ENCODE measurements around the gene SLC15A2.

The SLC15A2 gene

GRCh38 chr3:121970047-121970446, 75.8 kb downstream of the SLC15A2 start:
- no peak for FAIRE-seq
- TF ChIP-seq TAF1 (IDR thresholded peaks at IDR 0.05; ENCODE audit: borderline replicate concordance, low read depth, low read length) (no peak), POLR2AphosphoS5 (IDR thresholded peaks at IDR 0.05; ENCODE audit: low read depth, low read length) (no peak), POLR2A (IDR thresholded peaks at IDR 0.05; ENCODE audit: low read depth, low read length) (no peak)

GRCh38 chr3:121974601-121975111, 80.5 kb downstream of the SLC15A2 start:
- no peak for DNase-seq (ENCODE audit: insufficient read length)
- TF ChIP-seq POLR2AphosphoS5 (IDR thresholded peaks at IDR 0.05; ENCODE audit: low read depth, low read length) (no peak), TAF1 (IDR thresholded peaks at IDR 0.05; ENCODE audit: borderline replicate concordance, low read depth, low read length) (no peak), POLR2A (IDR thresholded peaks at IDR 0.05; ENCODE audit: low read depth, low read length) (no peak)
- FAIRE-seq, result no peak

More at GRCh38 chr3:121970047-121970446, 75.8 kb downstream of the SLC15A2 start:
- DNase-seq (ENCODE audit: insufficient read length), result no peak

DNA sequence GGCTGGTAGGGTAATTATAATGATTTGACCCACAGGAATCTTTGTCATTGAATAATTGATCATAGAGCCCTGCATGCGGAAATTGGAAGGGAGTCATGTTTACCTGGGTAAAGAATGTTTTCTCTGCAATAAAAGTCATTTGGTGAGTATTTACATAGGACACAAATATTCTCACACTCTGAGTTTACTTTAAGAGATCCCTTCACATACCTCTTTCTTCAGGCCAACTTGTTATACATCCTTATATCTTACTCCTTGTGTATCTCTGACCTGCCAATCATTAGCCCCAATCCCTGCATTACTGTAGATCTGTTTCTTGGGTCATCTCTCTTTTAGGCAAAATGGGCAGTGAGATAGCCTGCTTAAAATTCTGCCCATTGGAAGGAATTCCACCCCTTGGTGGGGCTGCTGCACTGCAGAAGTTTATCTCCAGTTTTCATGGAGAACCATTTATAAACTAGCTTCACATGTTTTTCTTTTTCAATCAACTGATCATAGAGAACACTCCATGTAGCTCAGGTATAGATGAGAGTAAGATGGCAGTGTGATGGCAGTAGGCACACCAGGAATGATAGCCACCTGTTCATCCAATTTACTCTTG, 81.6 kb downstream of the SLC15A2 start:
- FAIRE-seq (no peak), DNase-seq (ENCODE audit: insufficient read length) (no peak)

GRCh38 chr3:121976727-121977126, 82.5 kb downstream of the SLC15A2 start:
- no peak for FAIRE-seq
- no peak for DNase-seq (ENCODE audit: insufficient read length)
- TF ChIP-seq POLR2A (IDR thresholded peaks at IDR 0.05; ENCODE audit: low read depth, low read length) (no peak), POLR2AphosphoS5 (IDR thresholded peaks at IDR 0.05; ENCODE audit: low read depth, low read length) (no peak), TAF1 (IDR thresholded peaks at IDR 0.05; ENCODE audit: borderline replicate concordance, low read depth, low read length) (no peak)

More for the DNA sequence above, 81.6 kb downstream of the SLC15A2 start:
- no peak for TF ChIP-seq POLR2AphosphoS5 (IDR thresholded peaks at IDR 0.05; ENCODE audit: low read depth, low read length)
- no peak for TF ChIP-seq POLR2A (IDR thresholded peaks at IDR 0.05; ENCODE audit: low read depth, low read length)
- TF ChIP-seq TAF1 (IDR thresholded peaks at IDR 0.05; ENCODE audit: borderline replicate concordance, low read depth, low read length), result no peak

DNA sequence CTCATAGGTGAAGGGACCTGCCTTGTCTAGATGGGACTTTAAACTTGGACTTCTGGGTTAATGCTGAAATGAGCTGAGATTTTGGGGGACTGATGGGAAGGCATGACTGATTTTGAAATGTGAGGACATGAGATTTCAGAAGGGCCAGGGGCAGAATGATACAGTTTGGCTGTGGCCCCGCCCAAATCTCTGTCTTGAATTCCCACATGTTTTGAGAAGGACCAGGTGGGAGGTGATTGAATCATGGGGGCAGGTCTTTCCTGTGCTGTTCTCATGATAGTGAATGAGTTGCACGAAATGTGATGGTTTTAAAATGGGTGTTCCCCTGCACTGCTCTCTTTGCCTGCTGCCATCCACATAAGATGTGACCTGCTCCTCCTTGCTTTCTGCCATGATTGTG, 85.0 kb downstream of the SLC15A2 start:
- FAIRE-seq (no peak), DNase-seq (ENCODE audit: insufficient read length) (no peak)
- no peak for TF ChIP-seq POLR2AphosphoS5 (IDR thresholded peaks at IDR 0.05; ENCODE audit: low read depth, low read length)
- no peak for TF ChIP-seq TAF1 (IDR thresholded peaks at IDR 0.05; ENCODE audit: borderline replicate concordance, low read depth, low read length)
- no peak for TF ChIP-seq POLR2A (IDR thresholded peaks at IDR 0.05; ENCODE audit: low read depth, low read length)

GRCh38 chr3:121979734-121980449, 85.7 kb downstream of the SLC15A2 start:
- no peak for TF ChIP-seq POLR2A (IDR thresholded peaks at IDR 0.05; ENCODE audit: low read depth, low read length)
- no peak for TF ChIP-seq POLR2AphosphoS5 (IDR thresholded peaks at IDR 0.05; ENCODE audit: low read depth, low read length)
- no peak for TF ChIP-seq TAF1 (IDR thresholded peaks at IDR 0.05; ENCODE audit: borderline replicate concordance, low read depth, low read length)
- FAIRE-seq (peak; percentile 86), DNase-seq (ENCODE audit: insufficient read length) (no peak)

- TF ChIP-seq TAF1 (IDR thresholded peaks at IDR 0.05; ENCODE audit: borderline replicate concordance, low read depth, low read length) (no peak), POLR2AphosphoS5 (IDR thresholded peaks at IDR 0.05; ENCODE audit: low read depth, low read length) (no peak), POLR2A (IDR thresholded peaks at IDR 0.05; ENCODE audit: low read depth, low read length) (no peak)
- DNase-seq (ENCODE audit: insufficient read length) (no peak), FAIRE-seq (no peak)
Measured at GRCh38 chr3:121980450-121980796, 86.2 kb downstream of the SLC15A2 start.

DNA sequence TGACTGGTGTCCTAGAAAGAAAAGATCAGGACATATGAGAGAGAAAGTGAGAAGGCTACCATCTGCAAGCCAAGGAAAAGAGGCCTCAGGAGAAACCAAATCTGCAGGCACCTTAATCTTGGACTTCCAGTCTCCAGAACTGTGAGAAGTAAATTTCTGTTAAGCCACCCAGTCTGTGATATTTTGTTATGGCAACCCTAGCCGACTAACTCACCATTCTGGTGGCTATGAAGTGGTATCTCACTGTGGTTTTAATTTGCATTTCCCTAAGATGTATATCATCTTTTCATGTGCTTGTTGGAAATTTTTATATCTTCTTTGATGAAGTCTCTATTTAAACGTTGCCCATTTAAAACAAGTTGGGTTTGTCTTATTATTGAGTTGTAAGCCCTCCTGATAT, 87.3 kb downstream of the SLC15A2 start:
- no peak for TF ChIP-seq POLR2A (IDR thresholded peaks at IDR 0.05; ENCODE audit: low read depth, low read length)
- TF ChIP-seq TAF1 (IDR thresholded peaks at IDR 0.05; ENCODE audit: borderline replicate concordance, low read depth, low read length), result no peak
- TF ChIP-seq POLR2AphosphoS5 (IDR thresholded peaks at IDR 0.05; ENCODE audit: low read depth, low read length), result no peak
- FAIRE-seq (peak; percentile 9), DNase-seq (ENCODE audit: insufficient read length) (no peak)

- FAIRE-seq (no peak), DNase-seq (ENCODE audit: insufficient read length) (no peak)
- no peak for TF ChIP-seq POLR2AphosphoS5 (IDR thresholded peaks at IDR 0.05; ENCODE audit: low read depth, low read length)
- TF ChIP-seq TAF1 (IDR thresholded peaks at IDR 0.05; ENCODE audit: borderline replicate concordance, low read depth, low read length), result no peak
Measured at GRCh38 chr3:121985846-121986245, 91.6 kb downstream of the SLC15A2 start.

GRCh38 chr3:121988146-121988545, 93.9 kb downstream of the SLC15A2 start:
- FAIRE-seq (no peak), DNase-seq (ENCODE audit: insufficient read length) (no peak)
- no peak for TF ChIP-seq TAF1 (IDR thresholded peaks at IDR 0.05; ENCODE audit: borderline replicate concordance, low read depth, low read length)
- TF ChIP-seq POLR2A (IDR thresholded peaks at IDR 0.05; ENCODE audit: low read depth, low read length), result no peak
- no peak for TF ChIP-seq POLR2AphosphoS5 (IDR thresholded peaks at IDR 0.05; ENCODE audit: low read depth, low read length)

DNA sequence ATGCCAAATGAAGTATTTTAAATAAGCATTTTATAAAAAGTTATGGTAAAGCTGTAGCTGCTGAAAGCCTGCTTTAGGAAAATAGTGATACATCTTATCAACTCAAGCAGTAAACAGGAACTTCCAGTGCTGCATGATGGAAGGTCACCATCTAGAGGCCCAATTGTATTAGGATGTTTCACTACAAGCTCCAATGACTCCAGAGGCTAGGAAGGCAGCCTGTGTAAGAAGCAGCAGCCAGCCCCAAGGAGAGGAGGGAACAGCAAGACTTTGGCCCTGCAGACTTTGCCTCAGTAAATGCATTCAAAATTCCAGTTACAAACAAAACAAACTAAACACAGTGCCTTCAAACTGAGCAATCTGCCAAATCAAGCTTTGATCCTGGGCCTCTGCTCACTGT, 95.7 kb downstream of the SLC15A2 start:
- no peak for TF ChIP-seq POLR2A (IDR thresholded peaks at IDR 0.05; ENCODE audit: low read depth, low read length)
- TF ChIP-seq POLR2AphosphoS5 (IDR thresholded peaks at IDR 0.05; ENCODE audit: low read depth, low read length), result no peak
- TF ChIP-seq TAF1 (IDR thresholded peaks at IDR 0.05; ENCODE audit: borderline replicate concordance, low read depth, low read length), result no peak
- FAIRE-seq (peak; percentile 66), DNase-seq (ENCODE audit: insufficient read length) (no peak)
